PC-3 (cell line): ENCODE measurements around the gene LIMS1. TPM values are rescaled to one million over a fixed set of nuclear protein-coding genes. Genes with fewer than 3 reads are reported as not detected.
"Not testable (repeated sequence)": the region's sequence is repeated elsewhere in the genome, so short reads cannot be mapped to it uniquely, and the experiment has no call there.

Experiments used
- ATAC-seq: fragments of 200-7000 bp; cut with Tn5 transposase; 2 replicates; pipeline ENCODE4 v1.9.1; 2020; ENCODE audit warnings: mild to moderate bottlenecking, moderate library complexity
- BruUV-seq: library from RNA; stranded (reverse); fragments of 400-500 nt; replicated peaks from 2 replicates; lab custom pipeline; 2021; lab: Mats Ljungman, UMichigan
- CTCF ChIA-PET: fragments of 300-600 bp; sonication (Branson Sonifier 250); formaldehyde crosslinking; loops from one replicate; lab custom pipeline; 2022; ENCODE audit warnings: antibody characterized with exemption; lab: Charles Lee
- POLR2A ChIA-PET: fragments of 300-600 bp; sonication (Branson Sonifier 250); formaldehyde crosslinking; loops from one replicate; lab custom pipeline; 2022; ENCODE audit warnings: antibody characterized with exemption; ENCODE audit not compliant: unreplicated experiment; lab: Charles Lee
- DNase-seq: peaks from one replicate; pipeline ENCODE4 v3.0.0-alpha.2; 2015
- H2AFZ ChIP-seq: fragments of 300-600 bp; sonication (generic); 2 replicates; pipeline ENCODE4 v1.6.0; 2016; ENCODE audit warnings: antibody characterized with exemption, low read length
- H3F3A ChIP-seq: fragments of 300-600 bp; sonication (generic); one replicate; pipeline ENCODE4 v1.6.0; 2017; ENCODE audit warnings: antibody characterized with exemption, low read length, control low read depth, mild to moderate bottlenecking; ENCODE audit not compliant: unreplicated experiment
- H3K27ac ChIP-seq: fragments of 300-600 bp; sonication (generic); 2 replicates; pipeline ENCODE4 v1.5.1; 2016; ENCODE audit warnings: mild to moderate bottlenecking, low read length
- H3K27me3 ChIP-seq: fragments of 300-600 bp; sonication (generic); 2 replicates; pipeline ENCODE4 v1.6.1; 2016; ENCODE audit warnings: low read length, mixed read lengths
- H3K36me3 ChIP-seq: fragments of 300-600 bp; sonication (generic); 2 replicates; pipeline ENCODE4 v1.6.1; 2016; ENCODE audit warnings: low read depth, mixed run types, low read length, mixed read lengths
- H3K4me1 ChIP-seq: fragments of 300-600 bp; sonication (generic); 2 replicates; pipeline ENCODE4 v1.5.1; 2016; ENCODE audit warnings: low read length; ENCODE audit not compliant: insufficient read depth
- H3K4me2 ChIP-seq: fragments of 300-600 bp; sonication (generic); 2 replicates; pipeline ENCODE4 v1.6.0; 2016; ENCODE audit warnings: low read length
- H3K4me3 ChIP-seq: fragments of 300-600 bp; sonication (generic); 2 replicates; pipeline ENCODE4 v1.5.1; 2016; ENCODE audit warnings: mild to moderate bottlenecking, low read length, mixed read lengths
- H3K79me2 ChIP-seq: fragments of 300-600 bp; sonication (generic); 2 replicates; pipeline ENCODE4 v1.6.1; 2017; ENCODE audit warnings: low read length, mixed read lengths
- H3K9ac ChIP-seq: fragments of 300-600 bp; sonication (generic); 2 replicates; pipeline ENCODE4 v1.6.0; 2016; ENCODE audit warnings: mild to moderate bottlenecking, low read length
- H3K9me2 ChIP-seq: fragments of 300-600 bp; sonication (generic); replicated peaks from 2 replicates; pipeline ENCODE4 v1.6.1; 2016; ENCODE audit warnings: mixed run types, low read length, mixed read lengths
- H3K9me3 ChIP-seq: fragments of 300-600 bp; sonication (generic); 2 replicates; pipeline ENCODE4 v1.6.1; 2016; ENCODE audit warnings: low read length, mixed read lengths
- H4K20me1 ChIP-seq: fragments of 300-600 bp; sonication (generic); 2 replicates; pipeline ENCODE4 v1.6.1; 2016; ENCODE audit warnings: low read length, mixed read lengths
- intact Hi-C: fragments of 100-400 bp; cut with micrococcal nuclease; formaldehyde crosslinking; loops from 2 replicates; pipeline ENCODE4 v1.9.0; 2023
- total RNA-seq: library from RNA; depleted of rRNA; stranded (reverse); fragments of >200 nt; gene quantifications from 2 replicates; pipeline ENCODE4 v1.2.3, GENCODE V29; 2014

Gene LIMS1
- total RNA-seq, 1 experiment from 2014 or later: 58.9 TPM

DNA sequence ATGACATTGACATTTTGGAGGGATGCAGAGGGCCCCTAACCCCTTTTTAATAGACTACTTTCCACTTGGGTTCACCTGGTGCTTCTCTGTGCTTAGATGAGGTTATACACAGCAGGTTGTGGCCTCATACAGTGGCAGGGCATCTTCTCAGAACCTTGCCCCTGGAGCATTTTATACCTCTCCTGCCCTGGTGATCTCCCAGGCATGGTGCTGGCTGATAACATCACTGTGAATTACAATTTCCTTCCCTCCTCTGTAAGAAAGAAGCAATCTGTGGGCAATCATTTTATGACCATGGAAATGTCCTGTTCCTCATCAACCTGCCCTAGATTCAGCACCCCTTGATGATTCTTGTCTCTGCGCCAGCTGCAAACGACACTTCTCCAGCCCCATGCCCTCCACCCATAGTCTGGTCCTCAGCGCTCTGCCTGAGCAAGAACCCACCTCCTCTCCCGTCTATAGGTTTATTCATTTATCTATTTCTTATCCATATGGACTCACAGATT, 143.0 kb downstream of the LIMS1 start:
- H3K27me3 ChIP-seq, H4K20me1 ChIP-seq, DNase-seq, H3K4me3 ChIP-seq, H3F3A ChIP-seq, H3K9ac ChIP-seq, CTCF ChIA-PET, POLR2A ChIA-PET, BruUV-seq, H3K36me3 ChIP-seq, H3K27ac ChIP-seq, H3K9me3 ChIP-seq, H3K4me2 ChIP-seq, H2AFZ ChIP-seq, H3K9me2 ChIP-seq, H3K79me2 ChIP-seq, intact Hi-C loops, ATAC-seq: not testable (repeated sequence)
- peaks cover 12% of the 10 kb centered on the region for H3K4me1 ChIP-seq

DNA sequence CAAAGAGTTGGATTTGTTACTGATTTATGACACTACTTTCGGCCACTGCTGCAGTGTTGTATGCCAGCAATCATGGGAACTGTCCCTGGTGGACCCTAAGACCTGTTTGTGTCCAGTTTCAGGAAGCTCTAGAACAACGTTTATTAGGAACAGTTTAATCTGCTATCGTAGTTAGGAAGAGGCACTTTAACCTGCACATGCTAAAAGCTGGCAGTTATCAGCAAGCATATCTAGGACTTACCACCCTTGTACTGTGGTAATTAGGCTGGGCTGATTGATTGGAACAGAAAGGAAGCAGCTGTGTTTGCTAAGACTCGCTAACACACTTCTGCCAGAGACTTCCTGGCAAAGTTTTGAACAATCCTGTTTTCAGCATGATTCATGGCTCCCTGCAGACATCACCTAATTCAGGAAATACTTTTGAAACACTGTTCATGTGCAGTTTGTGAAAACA, 144.0 kb downstream of the LIMS1 start:
- POLR2A ChIA-PET, H3K27ac ChIP-seq, H3K27me3 ChIP-seq, H3K9ac ChIP-seq, CTCF ChIA-PET, H3K36me3 ChIP-seq, H3K9me2 ChIP-seq, intact Hi-C loops, BruUV-seq, H3K79me2 ChIP-seq, H2AFZ ChIP-seq, H4K20me1 ChIP-seq, H3F3A ChIP-seq, H3K9me3 ChIP-seq: not testable (repeated sequence)
- peak overlapping the region; percentile 9; the same call in 1 of the 2 replicates for H3K4me3 ChIP-seq
- DNase-seq (peak; percentile 69), ATAC-seq (peak; percentile 90)
- peak overlapping the region; percentile 59 for H3K4me2 ChIP-seq
- peaks cover 12% of the 10 kb centered on the region for H3K4me1 ChIP-seq

DNA sequence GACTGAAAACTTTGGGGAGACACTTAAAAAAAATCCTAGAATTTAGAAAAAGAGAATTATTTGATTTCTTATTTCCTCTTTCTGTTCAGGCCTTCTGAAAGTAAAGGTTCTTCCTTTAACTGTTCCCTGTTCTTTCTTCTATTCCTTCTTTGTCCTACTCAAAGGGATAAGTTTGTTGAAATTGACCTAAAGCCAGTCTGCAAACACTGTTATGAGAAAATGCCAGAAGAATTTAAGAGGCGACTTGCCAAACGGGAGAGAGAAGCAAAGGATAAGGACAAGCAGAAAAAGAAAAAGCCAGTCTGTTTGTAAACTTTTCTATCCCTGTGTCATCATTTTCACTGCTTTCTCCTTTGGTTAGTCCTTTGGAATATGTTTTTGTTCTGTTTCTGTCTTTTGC, 146.5 kb downstream of the LIMS1 start:
- H4K20me1 ChIP-seq, intact Hi-C loops, H3F3A ChIP-seq, H3K27me3 ChIP-seq, H3K27ac ChIP-seq, H3K9ac ChIP-seq, H3K4me2 ChIP-seq, BruUV-seq, H3K4me3 ChIP-seq, H3K9me3 ChIP-seq, CTCF ChIA-PET, DNase-seq, H3K79me2 ChIP-seq, POLR2A ChIA-PET, H2AFZ ChIP-seq, H3K36me3 ChIP-seq, H3K9me2 ChIP-seq: not testable (repeated sequence)
- peak; percentile 32 for ATAC-seq
- H3K4me1 ChIP-seq: peaks cover 12% of the 10 kb centered on the region

DNA sequence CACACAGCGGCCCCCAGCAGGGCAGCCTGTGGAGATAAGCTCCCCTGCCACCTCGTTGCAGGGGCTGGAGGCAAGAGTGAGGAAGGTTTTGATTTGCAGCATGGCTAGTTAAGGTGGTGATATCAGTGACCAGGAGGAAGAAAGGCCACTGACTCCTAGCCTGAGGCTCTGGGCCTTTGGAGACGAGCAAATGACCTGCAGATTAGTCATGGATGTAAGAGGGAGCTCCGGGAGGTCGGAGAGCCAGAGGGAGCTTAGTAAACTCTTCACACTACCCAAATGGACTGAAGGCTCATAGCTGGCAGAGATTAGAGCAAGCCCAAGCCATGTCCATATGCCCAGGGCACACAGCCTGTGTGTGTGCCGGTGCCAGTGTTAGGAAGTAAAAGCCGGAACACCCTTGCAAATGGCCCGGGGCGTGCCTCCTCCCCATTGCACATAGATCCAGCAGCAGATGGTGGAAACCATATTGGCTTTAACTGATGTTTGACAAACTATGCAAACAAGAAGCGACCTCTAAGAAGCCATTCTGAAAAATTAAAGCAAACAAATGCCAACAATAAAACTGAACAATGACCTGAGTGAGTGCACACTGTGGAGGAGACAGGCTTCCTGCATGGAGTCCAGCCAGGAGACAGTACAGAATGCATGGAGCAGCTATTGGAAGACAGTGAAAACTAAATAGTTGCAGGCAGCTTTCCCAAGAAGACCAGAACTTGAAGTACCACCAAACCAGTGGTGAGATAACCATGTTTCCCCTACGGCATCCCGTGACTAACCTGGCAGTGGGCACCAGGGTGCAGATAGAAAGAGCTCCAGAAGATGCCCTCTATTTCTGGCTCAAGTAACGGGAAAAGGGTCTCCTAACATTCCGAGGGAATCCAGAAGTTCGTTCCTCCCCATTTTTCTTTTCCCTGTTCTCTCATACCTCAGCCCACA, 154.8 kb downstream of the LIMS1 start:
- intact Hi-C loops, H2AFZ ChIP-seq, H3K9me3 ChIP-seq, H3K36me3 ChIP-seq, POLR2A ChIA-PET, H3K4me3 ChIP-seq, H3K79me2 ChIP-seq, H3K4me2 ChIP-seq, BruUV-seq, H3K4me1 ChIP-seq, H3K27me3 ChIP-seq, H3K9ac ChIP-seq, CTCF ChIA-PET, H4K20me1 ChIP-seq, H3F3A ChIP-seq, H3K9me2 ChIP-seq: not testable (repeated sequence)
- ATAC-seq (peak; percentile 87), DNase-seq (peak; percentile 66)
- H3K27ac ChIP-seq: peak overlapping the region; percentile 10

DNA sequence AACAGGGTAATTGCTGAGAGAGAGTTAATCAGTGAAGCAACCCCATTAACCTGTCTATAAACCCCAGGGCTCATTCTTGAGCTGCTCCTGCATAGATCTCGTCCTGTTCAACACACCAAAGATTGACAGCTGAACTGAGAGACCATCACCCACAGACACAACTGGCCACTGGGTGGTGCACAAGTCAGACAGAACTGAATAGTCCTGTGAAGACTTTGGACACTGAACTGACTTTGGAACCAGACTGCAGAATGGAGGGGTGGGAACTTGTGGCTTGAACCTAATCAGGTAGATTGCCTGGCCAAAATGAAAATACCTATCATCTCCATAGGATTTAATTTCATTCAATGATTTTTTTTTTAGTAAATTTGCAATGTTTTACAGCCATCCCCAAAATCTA, 155.7 kb downstream of the LIMS1 start:
- H3K79me2 ChIP-seq, CTCF ChIA-PET, H3K4me1 ChIP-seq, H3K4me3 ChIP-seq, H3K27me3 ChIP-seq, DNase-seq, H3F3A ChIP-seq, H3K9ac ChIP-seq, H3K9me3 ChIP-seq, H3K9me2 ChIP-seq, POLR2A ChIA-PET, BruUV-seq, H2AFZ ChIP-seq, H3K36me3 ChIP-seq, intact Hi-C loops, H3K4me2 ChIP-seq, H4K20me1 ChIP-seq, H3K27ac ChIP-seq: not testable (repeated sequence)
- ATAC-seq: peak; percentile 70
